T-helper 1 cell treated with Interleukin-12 subunit alpha and Interleukin-12 subunit beta and Interleukin-4 antibody, amounts not matched to agents 30 μg/mL and 1 μg/mL, for 36 hours (primary cell): ENCODE results near the gene KIAA0513.

Experiments used
- H3K27ac Mint-ChIP-seq: one replicate; pipeline ENCODE4 v1.8.0; 2021; ENCODE audit warnings: mild to moderate bottlenecking, mixed read lengths
- H3K27me3 Mint-ChIP-seq: one replicate; pipeline ENCODE4 v1.8.0; 2021; ENCODE audit warnings: low read depth, mixed read lengths
- H3K36me3 Mint-ChIP-seq: one replicate; pipeline ENCODE4 v1.8.0; 2021; ENCODE audit warnings: low read depth, mixed read lengths
- H3K4me1 Mint-ChIP-seq: one replicate; pipeline ENCODE4 v1.8.0; 2021; ENCODE audit warnings: low read depth, mixed read lengths
- H3K4me3 Mint-ChIP-seq: one replicate; pipeline ENCODE4 v1.8.0; 2021; ENCODE audit warnings: mild to moderate bottlenecking, moderate library complexity, mixed read lengths
- H3K9me3 Mint-ChIP-seq: one replicate; pipeline ENCODE4 v1.8.0; 2021; ENCODE audit warnings: mixed read lengths

Gene KIAA0513

DNA sequence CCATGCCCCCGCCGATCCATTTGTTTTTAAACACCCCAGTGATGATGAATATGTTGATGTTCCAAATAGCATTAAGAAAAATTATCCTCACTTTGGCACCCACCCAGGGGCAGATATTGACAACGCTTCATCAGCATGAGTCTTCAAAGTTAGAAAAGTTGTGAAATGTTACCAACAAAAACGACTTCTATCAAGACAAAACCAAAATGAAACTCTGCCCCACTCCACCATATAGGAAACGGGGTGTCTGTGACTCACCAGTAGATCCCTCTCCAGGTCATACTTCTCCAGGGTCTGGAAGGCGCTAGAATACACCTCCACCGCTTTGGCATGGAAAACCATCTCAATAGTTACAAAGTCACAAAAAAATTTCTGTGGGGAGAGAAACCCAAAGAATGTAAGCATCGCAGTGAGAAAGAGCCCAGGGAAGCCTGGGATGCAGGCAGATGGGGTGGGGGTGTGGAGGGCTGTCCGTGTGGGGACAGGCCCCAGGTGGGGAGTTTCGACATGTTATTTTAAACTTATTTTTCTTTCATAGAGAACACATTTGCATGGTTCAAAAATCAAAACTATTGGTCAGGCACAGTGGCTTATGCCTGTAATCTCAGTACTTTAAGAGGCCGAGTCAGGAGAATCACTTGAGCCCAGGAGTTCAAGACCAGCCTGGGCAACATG, 74.5 kb downstream of the KIAA0513 start:
- no peaks in the 10 kb centered on the region for H3K36me3 Mint-ChIP-seq
- no peak overlapping the region for H3K27ac Mint-ChIP-seq
- no peak overlapping the region for H3K4me3 Mint-ChIP-seq
- H3K27me3 Mint-ChIP-seq, result no peaks in the 10 kb centered on the region
- H3K4me1 Mint-ChIP-seq, result peaks cover 19% of the 10 kb centered on the region
- H3K9me3 Mint-ChIP-seq, result no peaks in the 10 kb centered on the region

GRCh38 chr16:85103114-85104079, 75.8 kb downstream of the KIAA0513 start:
- Mint-ChIP-seq H3K27ac (no peak overlapping the region), H3K36me3 (no peaks in the 10 kb centered on the region), H3K4me1 (peaks cover 19% of the 10 kb centered on the region), H3K27me3 (no peaks in the 10 kb centered on the region), H3K4me3 (no peak overlapping the region), H3K9me3 (no peaks in the 10 kb centered on the region)

- H3K27ac Mint-ChIP-seq, result no peak overlapping the region
- H3K9me3 Mint-ChIP-seq, result no peaks in the 10 kb centered on the region
- H3K36me3 Mint-ChIP-seq, result no peaks in the 10 kb centered on the region
- H3K4me1 Mint-ChIP-seq, result peaks cover 19% of the 10 kb centered on the region
- no peaks in the 10 kb centered on the region for H3K27me3 Mint-ChIP-seq
- no peak overlapping the region for H3K4me3 Mint-ChIP-seq
These were observed 76.6 kb downstream of the KIAA0513 start for GRCh38 chr16:85104147-85104546.

- Mint-ChIP-seq H3K9me3 (no peaks in the 10 kb centered on the region), H3K4me1 (peaks cover 19% of the 10 kb centered on the region), H3K36me3 (no peaks in the 10 kb centered on the region), H3K27ac (peak overlapping the region; percentile 68), H3K27me3 (no peaks in the 10 kb centered on the region), H3K4me3 (no peak overlapping the region)
These were observed 77.3 kb downstream of the KIAA0513 start for GRCh38 chr16:85104821-85105391.

DNA sequence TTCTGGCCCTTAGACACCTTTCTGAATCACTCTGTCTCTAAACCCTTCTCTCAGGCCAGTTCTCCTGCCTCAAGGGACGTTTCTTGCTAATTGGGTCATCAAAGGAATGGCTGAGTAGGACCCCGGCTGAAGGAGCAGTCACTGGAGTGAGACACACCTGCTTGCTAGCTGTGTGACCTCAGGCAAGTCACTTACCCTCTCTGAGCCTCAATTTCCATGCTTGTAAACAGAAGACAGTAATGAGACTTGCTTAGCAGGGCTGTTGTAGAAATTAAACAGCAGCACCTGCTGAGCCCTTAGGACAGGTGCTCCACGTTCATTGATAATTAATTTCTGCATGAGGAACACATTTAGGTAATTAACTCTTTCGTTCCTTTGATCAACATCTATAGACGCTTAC, 77.9 kb downstream of the KIAA0513 start:
- Mint-ChIP-seq H3K4me3 (no peak overlapping the region), H3K36me3 (no peaks in the 10 kb centered on the region), H3K27me3 (no peaks in the 10 kb centered on the region), H3K27ac (no peak overlapping the region), H3K9me3 (no peaks in the 10 kb centered on the region), H3K4me1 (peaks cover 19% of the 10 kb centered on the region)

DNA sequence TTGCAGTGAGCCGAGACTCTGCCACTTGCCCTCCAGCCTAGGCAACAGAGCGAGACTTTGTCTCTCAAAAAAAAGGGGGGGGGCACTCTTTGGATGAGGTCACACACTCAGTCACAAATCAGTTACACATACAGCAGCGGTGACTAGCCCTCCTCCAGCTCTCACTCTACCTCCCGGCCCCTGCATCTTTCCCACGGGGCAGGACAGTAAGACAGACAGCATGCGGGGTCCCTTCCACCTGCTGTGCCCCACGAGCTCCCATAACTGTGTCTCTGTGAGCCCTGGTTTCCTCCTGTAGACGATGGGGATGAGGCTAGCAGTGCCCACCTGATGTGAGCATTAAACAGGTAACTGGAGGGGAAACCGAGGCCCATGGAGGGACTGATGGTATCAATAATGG, 79.5 kb downstream of the KIAA0513 start:
- Mint-ChIP-seq H3K4me3 (no peak overlapping the region), H3K4me1 (peaks cover 15% of the 10 kb centered on the region), H3K36me3 (no peaks in the 10 kb centered on the region), H3K27me3 (no peaks in the 10 kb centered on the region), H3K9me3 (no peaks in the 10 kb centered on the region), H3K27ac (no peak overlapping the region)

GRCh38 chr16:85107532-85107931, 79.9 kb downstream of the KIAA0513 start:
- Mint-ChIP-seq H3K9me3 (no peaks in the 10 kb centered on the region), H3K27ac (no peak overlapping the region), H3K36me3 (no peaks in the 10 kb centered on the region), H3K27me3 (no peaks in the 10 kb centered on the region), H3K4me1 (peaks cover 15% of the 10 kb centered on the region), H3K4me3 (no peak overlapping the region)

GRCh38 chr16:85110105-85110504, 82.5 kb downstream of the KIAA0513 start:
- Mint-ChIP-seq H3K4me1 (peaks cover 6% of the 10 kb centered on the region), H3K36me3 (no peaks in the 10 kb centered on the region), H3K4me3 (no peak overlapping the region), H3K27me3 (no peaks in the 10 kb centered on the region), H3K27ac (no peak overlapping the region), H3K9me3 (no peaks in the 10 kb centered on the region)

DNA sequence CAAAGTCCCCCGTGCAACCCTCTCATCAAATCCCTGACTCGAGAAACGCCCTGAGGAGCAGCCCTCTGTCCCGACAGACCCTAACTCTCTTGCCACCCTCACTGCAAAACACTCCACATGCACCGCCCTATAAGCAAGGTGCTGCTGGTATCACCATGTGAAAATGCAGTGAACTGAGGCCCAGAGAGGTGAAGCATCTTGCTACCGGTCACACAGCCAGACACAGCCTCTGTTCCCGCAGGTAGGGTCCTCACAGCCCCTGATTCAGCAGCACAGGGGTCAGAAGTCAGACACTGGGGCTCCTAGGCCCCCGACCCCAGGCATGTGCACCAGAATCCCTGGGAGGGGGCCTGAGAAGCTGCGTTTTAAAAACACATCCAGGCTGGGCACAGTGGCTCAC, 83.6 kb downstream of the KIAA0513 start:
- H3K4me1 Mint-ChIP-seq, result peaks cover 3% of the 10 kb centered on the region
- H3K36me3 Mint-ChIP-seq, result no peaks in the 10 kb centered on the region
- H3K27me3 Mint-ChIP-seq, result no peaks in the 10 kb centered on the region
- H3K9me3 Mint-ChIP-seq, result no peaks in the 10 kb centered on the region
- H3K4me3 Mint-ChIP-seq, result no peak overlapping the region
- no peak overlapping the region for H3K27ac Mint-ChIP-seq

GRCh38 chr16:85112364-85112763, 84.8 kb downstream of the KIAA0513 start, which contains the start of gene CIBAR2:
TSS of gene CIBAR2 (minus strand) at chr16:85112472. CDS start at chr16:85112352, 120 bp downstream.
- Mint-ChIP-seq H3K9me3 (no peaks in the 10 kb centered on the region), H3K27ac (no peak within 1 kb of the TSS), H3K4me3 (no peak within 1 kb of the TSS), H3K27me3 (no peaks in the 10 kb centered on the region), H3K4me1 (peaks cover 3% of the 10 kb centered on the region), H3K36me3 (no peaks in the 10 kb centered on the region)

GRCh38 chr16:85113168-85113733, 85.7 kb downstream of the KIAA0513 start:
- no peak overlapping the region for H3K27ac Mint-ChIP-seq

GRCh38 chr16:85113913-85114312, 86.3 kb downstream of the KIAA0513 start:
- Mint-ChIP-seq H3K9me3 (no peaks in the 10 kb centered on the region), H3K36me3 (no peaks in the 10 kb centered on the region), H3K4me1 (peaks cover 3% of the 10 kb centered on the region), H3K27ac (no peak overlapping the region), H3K4me3 (no peak overlapping the region), H3K27me3 (no peaks in the 10 kb centered on the region)

More at GRCh38 chr16:85113168-85113733, 85.7 kb downstream of the KIAA0513 start:
- no peaks in the 10 kb centered on the region for H3K9me3 Mint-ChIP-seq
- peaks cover 3% of the 10 kb centered on the region for H3K4me1 Mint-ChIP-seq
- H3K27me3 Mint-ChIP-seq, result no peaks in the 10 kb centered on the region
- H3K4me3 Mint-ChIP-seq, result no peak overlapping the region
- no peaks in the 10 kb centered on the region for H3K36me3 Mint-ChIP-seq

- H3K27me3 Mint-ChIP-seq, result no peaks in the 10 kb centered on the region
- no peaks in the 10 kb centered on the region for H3K9me3 Mint-ChIP-seq
- peaks cover 3% of the 10 kb centered on the region for H3K4me1 Mint-ChIP-seq
- no peaks in the 10 kb centered on the region for H3K36me3 Mint-ChIP-seq
- peak overlapping the region; percentile 68 for H3K4me3 Mint-ChIP-seq
- H3K27ac Mint-ChIP-seq, result peak overlapping the region; percentile 55
These were observed 87.4 kb downstream of the KIAA0513 start for GRCh38 chr16:85114909-85115567.

GRCh38 chr16:85117418-85117817, 89.8 kb downstream of the KIAA0513 start:
- H3K4me1 Mint-ChIP-seq, result peaks cover 3% of the 10 kb centered on the region
- H3K36me3 Mint-ChIP-seq, result no peaks in the 10 kb centered on the region
- no peaks in the 10 kb centered on the region for H3K27me3 Mint-ChIP-seq
- H3K27ac Mint-ChIP-seq, result no peak overlapping the region
- no peak overlapping the region for H3K4me3 Mint-ChIP-seq
- H3K9me3 Mint-ChIP-seq, result no peaks in the 10 kb centered on the region
